HepG2 (cell line): ENCODE results near the gene CBX6. TPM values are rescaled to one million over a fixed set of nuclear protein-coding genes. Genes with fewer than 3 reads are reported as not detected.

Experiments
- ARNT ChIP-seq: fragments of 450-650 bp; IDR thresholded peaks from 2 replicates; pipeline ENCODE4 v1.6.1; 2017
- ATF7-NPFF ChIP-seq: sonication (generic); formaldehyde crosslinking; IDR thresholded peaks from 2 replicates; pipeline ENCODE4 v1.8.1; 2023; ENCODE audit warnings: mild to moderate bottlenecking, low read depth, missing genetic modification reagents, moderate library complexity
- CCDC6 ChIP-seq: sonication (generic); formaldehyde crosslinking; IDR thresholded peaks from 2 replicates; pipeline ENCODE4 v1.8.1; 2022; ENCODE audit warnings: mild to moderate bottlenecking, missing genetic modification reagents, moderate library complexity
- KMT2B ChIP-seq: IDR thresholded peaks from 2 replicates; pipeline ENCODE4 v1.6.1; 2016; ENCODE audit warnings: missing genetic modification reagents, missing compliant biosample characterization
- NFATC3 ChIP-seq: sonication (generic); formaldehyde crosslinking; IDR thresholded peaks from 2 replicates; pipeline ENCODE4 v1.5.1; 2020; ENCODE audit warnings: mild to moderate bottlenecking, missing genetic modification reagents
- NKX3-1 ChIP-seq: sonication (generic); formaldehyde crosslinking; IDR thresholded peaks from 2 replicates; pipeline ENCODE4 v1.5.0; 2020; ENCODE audit warnings: missing genetic modification reagents
- RAD21 ChIP-seq: fragments of 450-650 bp; formaldehyde crosslinking; IDR thresholded peaks from 2 replicates; pipeline ENCODE4 v1.5.0; 2020; ENCODE audit warnings: mild to moderate bottlenecking
- RARG ChIP-seq: sonication (generic); formaldehyde crosslinking; IDR thresholded peaks from 2 replicates; pipeline ENCODE4 v1.4.0; 2020; ENCODE audit warnings: low read depth, mild to moderate bottlenecking, missing genetic modification reagents
- RFX1 ChIP-seq: fragments of 450-650 bp; IDR thresholded peaks from 2 replicates; pipeline ENCODE4 v1.6.1; 2017
- SOX6 ChIP-seq, 2 experiments: fragments of 450-650 bp in 1 of 2; sonication (generic) in 1 of 2; formaldehyde crosslinking in 1 of 2; IDR thresholded peaks; 2 replicates each; pipeline versions ENCODE4 v1.4.0 to v1.6.1; 2017 to 2020; ENCODE audit warnings: antibody characterized with exemption in 1 of 2, mild to moderate bottlenecking in 1 of 2, missing genetic modification reagents in 1 of 2
- THAP11 ChIP-seq: IDR thresholded peaks from 2 replicates; pipeline ENCODE4 v1.6.1; 2016; ENCODE audit warnings: missing biosample characterization, missing genetic modification reagents
- YEATS2 ChIP-seq: sonication (generic); formaldehyde crosslinking; IDR thresholded peaks from 2 replicates; pipeline ENCODE4 v1.4.0; 2020; ENCODE audit warnings: missing genetic modification reagents, borderline replicate concordance
- ZFYVE20 ChIP-seq: sonication (generic); formaldehyde crosslinking; IDR thresholded peaks from 2 replicates; pipeline ENCODE4 v1.8.0; 2023; ENCODE audit warnings: low read depth, mild to moderate bottlenecking, moderate library complexity, missing genetic modification reagents, borderline replicate concordance
- ZNF766 ChIP-seq: sonication (generic); formaldehyde crosslinking; IDR thresholded peaks from 2 replicates; pipeline ENCODE4 v1.5.0; 2020; ENCODE audit warnings: missing genetic modification reagents, borderline replicate concordance
- polyA plus RNA-seq, 8 experiments: library from polyadenylated mRNA; depleted of rRNA in 3 of 8; stranded (reverse) in 7 of 8; unstranded in 1 of 8; fragments of >200 nt; fragmentation: Illumina TruSeq in 4 of 8; extraction: Trizol in 4 of 8; gene quantifications; 2 replicates each; pipeline versions ENCODE4 v1.2.1 to v1.2.3, GENCODE V29; 2011 to 2016; ENCODE audit warnings: low read depth in 4 of 8, missing spikeins in 1 of 8, mixed read lengths in 1 of 8; ENCODE audit not compliant: insufficient read depth in 1 of 8
- total RNA-seq, 5 experiments: library from RNA; depleted of rRNA; stranded (reverse); fragments of >200 nt; fragmentation: Illumina TruSeq; extraction: Trizol; gene quantifications; 2 replicates each; pipeline ENCODE4 v1.2.3, GENCODE V29; 2016; ENCODE audit warnings: low read depth in 1 of 5
- TF ChIP-seq, protein P1 (sequence below): sonication (generic); formaldehyde crosslinking; IDR thresholded peaks from 2 replicates; pipeline ENCODE4 v1.5.1; 2020; ENCODE audit warnings: mild to moderate bottlenecking, missing genetic modification reagents, moderate library complexity
- TF ChIP-seq, protein P2 (sequence below): IDR thresholded peaks from 2 replicates; pipeline ENCODE4 v1.6.1; 2016; ENCODE audit warnings: low read depth, control low read depth
- TF ChIP-seq, protein P3 (sequence below): sonication (generic); formaldehyde crosslinking; IDR thresholded peaks from 2 replicates; pipeline ENCODE4 v1.5.0; 2020; ENCODE audit warnings: missing genetic modification reagents
- TF ChIP-seq, protein P4 (sequence below): sonication (generic); formaldehyde crosslinking; IDR thresholded peaks from 2 replicates; pipeline ENCODE4 v1.4.0; 2020; ENCODE audit warnings: missing genetic modification reagents
- TF ChIP-seq, protein P5 (sequence below): sonication (generic); formaldehyde crosslinking; conservative IDR thresholded peaks from 2 replicates; pipeline ENCODE4 v1.4.0; 2020; ENCODE audit warnings: mild to moderate bottlenecking, missing genetic modification reagents, moderate library complexity

Gene CBX6
- total and polyA plus RNA-seq, 2 of the 13 experiments (the other 11 are each of a cell fraction or from before 2014, with no cell fraction given), result 1.7 to 6.5 TPM

DNA sequence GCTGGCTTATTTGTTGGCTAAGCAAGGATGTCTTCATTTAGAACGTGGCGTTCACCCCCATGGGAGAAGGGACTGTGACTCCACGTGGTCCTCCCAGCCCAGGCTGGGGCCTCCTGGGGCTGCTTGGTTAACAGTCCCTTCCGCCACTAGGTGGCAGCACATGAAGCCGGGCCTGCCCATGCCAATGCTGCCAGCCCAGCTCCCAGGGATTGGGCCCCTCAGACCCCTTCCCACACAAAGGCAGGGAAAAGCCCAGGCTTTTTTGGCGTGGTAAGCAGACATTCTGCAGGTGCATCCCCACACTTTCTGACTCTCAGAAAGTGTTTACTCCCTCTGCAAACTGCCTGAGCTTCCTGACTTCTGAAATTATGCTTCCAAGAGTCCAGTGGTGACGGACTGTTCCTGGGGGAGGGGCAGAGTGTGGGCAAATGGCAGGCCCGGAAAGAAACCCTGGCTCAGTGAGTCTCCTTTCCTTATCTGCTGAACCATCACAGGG is 3.1 kb downstream of the CBX6 start (continued):
- TF ChIP-seq, protein P1, sequence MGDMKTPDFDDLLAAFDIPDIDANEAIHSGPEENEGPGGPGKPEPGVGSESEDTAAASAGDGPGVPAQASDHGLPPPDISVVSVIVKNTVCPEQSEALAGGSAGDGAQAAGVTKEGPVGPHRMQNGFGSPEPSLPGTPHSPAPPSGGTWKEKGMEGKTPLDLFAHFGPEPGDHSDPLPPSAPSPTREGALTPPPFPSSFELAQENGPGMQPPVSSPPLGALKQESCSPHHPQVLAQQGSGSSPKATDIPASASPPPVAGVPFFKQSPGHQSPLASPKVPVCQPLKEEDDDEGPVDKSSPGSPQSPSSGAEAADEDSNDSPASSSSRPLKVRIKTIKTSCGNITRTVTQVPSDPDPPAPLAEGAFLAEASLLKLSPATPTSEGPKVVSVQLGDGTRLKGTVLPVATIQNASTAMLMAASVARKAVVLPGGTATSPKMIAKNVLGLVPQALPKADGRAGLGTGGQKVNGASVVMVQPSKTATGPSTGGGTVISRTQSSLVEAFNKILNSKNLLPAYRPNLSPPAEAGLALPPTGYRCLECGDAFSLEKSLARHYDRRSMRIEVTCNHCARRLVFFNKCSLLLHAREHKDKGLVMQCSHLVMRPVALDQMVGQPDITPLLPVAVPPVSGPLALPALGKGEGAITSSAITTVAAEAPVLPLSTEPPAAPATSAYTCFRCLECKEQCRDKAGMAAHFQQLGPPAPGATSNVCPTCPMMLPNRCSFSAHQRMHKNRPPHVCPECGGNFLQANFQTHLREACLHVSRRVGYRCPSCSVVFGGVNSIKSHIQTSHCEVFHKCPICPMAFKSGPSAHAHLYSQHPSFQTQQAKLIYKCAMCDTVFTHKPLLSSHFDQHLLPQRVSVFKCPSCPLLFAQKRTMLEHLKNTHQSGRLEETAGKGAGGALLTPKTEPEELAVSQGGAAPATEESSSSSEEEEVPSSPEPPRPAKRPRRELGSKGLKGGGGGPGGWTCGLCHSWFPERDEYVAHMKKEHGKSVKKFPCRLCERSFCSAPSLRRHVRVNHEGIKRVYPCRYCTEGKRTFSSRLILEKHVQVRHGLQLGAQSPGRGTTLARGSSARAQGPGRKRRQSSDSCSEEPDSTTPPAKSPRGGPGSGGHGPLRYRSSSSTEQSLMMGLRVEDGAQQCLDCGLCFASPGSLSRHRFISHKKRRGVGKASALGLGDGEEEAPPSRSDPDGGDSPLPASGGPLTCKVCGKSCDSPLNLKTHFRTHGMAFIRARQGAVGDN (CRISPR knock-in tag), result peak; percentile 61
- TF ChIP-seq, protein P2, sequence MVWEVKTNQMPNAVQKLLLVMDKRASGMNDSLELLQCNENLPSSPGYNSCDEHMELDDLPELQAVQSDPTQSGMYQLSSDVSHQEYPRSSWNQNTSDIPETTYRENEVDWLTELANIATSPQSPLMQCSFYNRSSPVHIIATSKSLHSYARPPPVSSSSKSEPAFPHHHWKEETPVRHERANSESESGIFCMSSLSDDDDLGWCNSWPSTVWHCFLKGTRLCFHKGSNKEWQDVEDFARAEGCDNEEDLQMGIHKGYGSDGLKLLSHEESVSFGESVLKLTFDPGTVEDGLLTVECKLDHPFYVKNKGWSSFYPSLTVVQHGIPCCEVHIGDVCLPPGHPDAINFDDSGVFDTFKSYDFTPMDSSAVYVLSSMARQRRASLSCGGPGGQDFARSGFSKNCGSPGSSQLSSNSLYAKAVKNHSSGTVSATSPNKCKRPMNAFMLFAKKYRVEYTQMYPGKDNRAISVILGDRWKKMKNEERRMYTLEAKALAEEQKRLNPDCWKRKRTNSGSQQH (CRISPR knock-in tag), result no peak
- TF ChIP-seq SOX6 (IDR thresholded peaks at IDR 0.05), result no peak
- TF ChIP-seq SOX6 (CRISPR knock-in tag; IDR thresholded peaks at IDR 0.05), result no peak
- TF ChIP-seq, protein P3, sequence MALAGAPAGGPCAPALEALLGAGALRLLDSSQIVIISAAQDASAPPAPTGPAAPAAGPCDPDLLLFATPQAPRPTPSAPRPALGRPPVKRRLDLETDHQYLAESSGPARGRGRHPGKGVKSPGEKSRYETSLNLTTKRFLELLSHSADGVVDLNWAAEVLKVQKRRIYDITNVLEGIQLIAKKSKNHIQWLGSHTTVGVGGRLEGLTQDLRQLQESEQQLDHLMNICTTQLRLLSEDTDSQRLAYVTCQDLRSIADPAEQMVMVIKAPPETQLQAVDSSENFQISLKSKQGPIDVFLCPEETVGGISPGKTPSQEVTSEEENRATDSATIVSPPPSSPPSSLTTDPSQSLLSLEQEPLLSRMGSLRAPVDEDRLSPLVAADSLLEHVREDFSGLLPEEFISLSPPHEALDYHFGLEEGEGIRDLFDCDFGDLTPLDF (CRISPR knock-in tag), result no peak
- TF ChIP-seq NFATC3 (CRISPR knock-in tag), result no peak
- 0 out of 2 replicates have a peak, but pooled peaks have one; percentile 23 for TF ChIP-seq ATF7-NPFF
- no peak for TF ChIP-seq RARG (CRISPR knock-in tag)
- TF ChIP-seq, protein P4, sequence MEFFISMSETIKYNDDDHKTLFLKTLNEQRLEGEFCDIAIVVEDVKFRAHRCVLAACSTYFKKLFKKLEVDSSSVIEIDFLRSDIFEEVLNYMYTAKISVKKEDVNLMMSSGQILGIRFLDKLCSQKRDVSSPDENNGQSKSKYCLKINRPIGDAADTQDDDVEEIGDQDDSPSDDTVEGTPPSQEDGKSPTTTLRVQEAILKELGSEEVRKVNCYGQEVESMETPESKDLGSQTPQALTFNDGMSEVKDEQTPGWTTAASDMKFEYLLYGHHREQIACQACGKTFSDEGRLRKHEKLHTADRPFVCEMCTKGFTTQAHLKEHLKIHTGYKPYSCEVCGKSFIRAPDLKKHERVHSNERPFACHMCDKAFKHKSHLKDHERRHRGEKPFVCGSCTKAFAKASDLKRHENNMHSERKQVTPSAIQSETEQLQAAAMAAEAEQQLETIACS, result no peak
- TF ChIP-seq THAP11 (CRISPR knock-in tag), result no peak; the same call in 1 of the 2 replicates
- no peak for TF ChIP-seq CCDC6
- TF ChIP-seq ARNT, result no peak
- TF ChIP-seq, protein P5, sequence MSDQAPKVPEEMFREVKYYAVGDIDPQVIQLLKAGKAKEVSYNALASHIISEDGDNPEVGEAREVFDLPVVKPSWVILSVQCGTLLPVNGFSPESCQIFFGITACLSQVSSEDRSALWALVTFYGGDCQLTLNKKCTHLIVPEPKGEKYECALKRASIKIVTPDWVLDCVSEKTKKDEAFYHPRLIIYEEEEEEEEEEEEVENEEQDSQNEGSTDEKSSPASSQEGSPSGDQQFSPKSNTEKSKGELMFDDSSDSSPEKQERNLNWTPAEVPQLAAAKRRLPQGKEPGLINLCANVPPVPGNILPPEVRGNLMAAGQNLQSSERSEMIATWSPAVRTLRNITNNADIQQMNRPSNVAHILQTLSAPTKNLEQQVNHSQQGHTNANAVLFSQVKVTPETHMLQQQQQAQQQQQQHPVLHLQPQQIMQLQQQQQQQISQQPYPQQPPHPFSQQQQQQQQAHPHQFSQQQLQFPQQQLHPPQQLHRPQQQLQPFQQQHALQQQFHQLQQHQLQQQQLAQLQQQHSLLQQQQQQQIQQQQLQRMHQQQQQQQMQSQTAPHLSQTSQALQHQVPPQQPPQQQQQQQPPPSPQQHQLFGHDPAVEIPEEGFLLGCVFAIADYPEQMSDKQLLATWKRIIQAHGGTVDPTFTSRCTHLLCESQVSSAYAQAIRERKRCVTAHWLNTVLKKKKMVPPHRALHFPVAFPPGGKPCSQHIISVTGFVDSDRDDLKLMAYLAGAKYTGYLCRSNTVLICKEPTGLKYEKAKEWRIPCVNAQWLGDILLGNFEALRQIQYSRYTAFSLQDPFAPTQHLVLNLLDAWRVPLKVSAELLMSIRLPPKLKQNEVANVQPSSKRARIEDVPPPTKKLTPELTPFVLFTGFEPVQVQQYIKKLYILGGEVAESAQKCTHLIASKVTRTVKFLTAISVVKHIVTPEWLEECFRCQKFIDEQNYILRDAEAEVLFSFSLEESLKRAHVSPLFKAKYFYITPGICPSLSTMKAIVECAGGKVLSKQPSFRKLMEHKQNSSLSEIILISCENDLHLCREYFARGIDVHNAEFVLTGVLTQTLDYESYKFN, result no peak
- no peak for TF ChIP-seq KMT2B (CRISPR knock-in tag)
- TF ChIP-seq ZNF766 (CRISPR knock-in tag), result no peak
- no peak for TF ChIP-seq NKX3-1 (CRISPR knock-in tag)
- TF ChIP-seq RAD21 (CRISPR knock-in tag), result peak; percentile 66
- TF ChIP-seq RFX1, result no peak
- no peak for TF ChIP-seq YEATS2 (CRISPR knock-in tag)
- no peak for TF ChIP-seq ZFYVE20 (CRISPR knock-in tag)
